GM21619 (cell line): ENCODE measurements around the gene MGAT4D.
"Not testable (repeated sequence)": the region's sequence is repeated elsewhere in the genome, so short reads cannot be mapped to it uniquely, and the experiment has no call there.

Experiments used
- ATAC-seq: cut with Tn5 transposase; IDR thresholded peaks from one replicate; pipeline ENCODE4 v1.9.1; 2021; ENCODE audit not compliant: unreplicated experiment

The MGAT4D gene

DNA sequence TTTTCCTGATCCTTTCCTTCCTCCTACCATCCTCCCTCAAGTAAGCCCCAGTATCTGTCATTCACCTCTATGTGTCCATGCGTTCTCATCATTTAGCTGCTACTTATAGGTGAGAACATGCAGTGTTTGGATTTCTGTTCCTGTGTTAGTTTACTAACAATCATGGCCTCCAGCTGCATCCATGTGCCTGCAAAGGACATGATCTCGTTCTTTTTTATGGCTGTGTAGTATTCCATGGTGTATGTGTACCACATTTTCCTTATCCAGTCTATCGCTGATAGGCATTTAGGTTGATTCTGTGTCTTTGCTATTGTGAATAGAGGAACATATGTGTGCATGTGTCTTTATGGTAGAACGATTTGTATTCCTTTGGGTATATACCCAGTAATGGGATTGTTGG lies 53.7 kb downstream of the MGAT4D start:
- not testable (repeated sequence) for ATAC-seq

DNA sequence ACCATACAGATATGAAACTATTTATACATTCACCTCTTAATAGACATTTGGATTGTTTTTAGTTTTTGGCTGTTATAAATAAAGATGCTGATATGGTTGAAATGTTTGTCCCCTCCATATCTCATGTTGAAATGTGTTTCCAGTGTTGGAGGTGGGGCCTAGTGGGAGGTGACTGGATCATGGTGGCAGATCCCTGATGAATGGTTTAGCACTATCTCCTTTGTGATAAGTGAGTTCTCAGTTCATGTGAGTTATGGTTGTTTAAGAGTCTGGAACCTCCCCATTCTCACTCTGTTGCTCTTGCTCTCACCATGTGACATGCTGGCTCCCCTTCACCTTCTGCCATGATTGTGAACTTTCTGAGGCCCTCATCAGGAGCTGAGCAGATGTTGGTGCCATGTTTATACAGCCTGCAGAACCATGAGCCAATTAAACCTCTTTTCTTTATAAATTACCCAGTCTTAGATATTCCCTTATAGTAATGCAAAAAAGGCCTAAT lies 58.4 kb downstream of the MGAT4D start:
- ATAC-seq = no peak

DNA sequence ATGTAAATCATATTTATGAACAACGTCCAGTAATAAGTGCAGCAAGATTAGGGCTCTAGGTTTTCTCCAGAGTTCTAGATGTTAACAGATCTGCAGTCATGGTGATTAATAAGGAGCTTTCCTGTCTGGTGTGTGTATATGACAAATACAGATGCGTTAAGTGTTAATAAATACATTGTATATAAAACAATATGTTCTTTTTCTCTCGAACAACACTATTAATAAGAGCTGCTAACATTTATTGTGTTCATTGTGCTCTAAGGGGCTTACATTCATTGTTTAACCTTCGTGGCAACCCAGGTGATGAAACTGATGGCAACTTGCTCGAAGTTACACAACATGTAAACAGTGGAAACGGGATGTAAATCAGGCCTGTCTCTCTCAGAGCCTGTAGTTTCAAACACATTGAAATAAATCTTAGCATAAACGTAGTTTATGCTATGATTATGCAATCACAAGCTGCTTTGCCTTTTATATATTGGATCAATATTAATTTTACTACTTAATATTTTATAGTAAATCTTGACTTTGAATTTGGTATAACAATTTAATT lies 70.1 kb downstream of the MGAT4D start:
- ATAC-seq = no peak

DNA sequence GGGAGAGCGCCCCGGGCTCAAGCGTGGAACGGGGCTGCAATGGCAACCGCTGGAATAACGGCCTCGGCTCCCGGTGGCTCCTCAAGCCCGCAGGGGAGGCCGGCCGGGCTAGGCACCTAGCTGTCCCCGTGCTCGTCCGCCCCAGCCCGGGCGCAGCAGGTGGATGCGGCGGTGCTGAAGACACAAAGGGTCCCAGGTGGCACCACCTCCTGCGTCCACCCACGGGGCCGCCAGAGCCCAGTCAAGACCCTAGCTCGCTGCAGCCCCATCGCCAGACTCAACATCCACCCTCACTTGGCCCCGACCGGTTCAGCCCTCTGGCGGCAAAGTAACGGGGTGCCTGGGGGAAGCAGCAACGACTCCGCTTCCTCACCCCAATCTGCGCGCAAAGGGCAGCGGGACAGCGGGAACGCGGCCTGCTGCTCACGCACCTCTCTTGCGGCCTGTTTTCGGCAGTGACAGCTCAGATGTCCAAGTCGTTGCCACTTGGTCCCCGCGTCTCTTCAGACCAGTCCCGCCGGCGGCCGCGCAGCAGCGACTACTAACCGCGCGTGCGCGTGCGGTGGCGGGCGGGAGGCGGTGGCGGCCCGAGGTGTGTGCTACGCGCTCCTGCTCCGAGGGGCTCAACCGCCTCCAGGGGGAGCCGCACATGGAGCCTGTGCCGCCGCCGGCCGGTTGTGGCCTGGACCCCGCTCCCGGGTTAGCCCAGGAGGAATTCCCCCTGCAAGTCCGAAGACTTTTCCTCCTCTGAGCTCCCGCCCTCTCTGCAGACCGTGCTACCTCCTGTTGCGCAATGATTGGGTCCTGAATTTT lies 70.8 kb downstream of the MGAT4D start, which contains the start of gene CLGN:
CLGN (minus strand) TSS at position 543 of the 813 bp plus-strand sequence. CDS start 14,570 bp downstream, outside the sequence.
- ATAC-seq = peak; percentile 86

DNA sequence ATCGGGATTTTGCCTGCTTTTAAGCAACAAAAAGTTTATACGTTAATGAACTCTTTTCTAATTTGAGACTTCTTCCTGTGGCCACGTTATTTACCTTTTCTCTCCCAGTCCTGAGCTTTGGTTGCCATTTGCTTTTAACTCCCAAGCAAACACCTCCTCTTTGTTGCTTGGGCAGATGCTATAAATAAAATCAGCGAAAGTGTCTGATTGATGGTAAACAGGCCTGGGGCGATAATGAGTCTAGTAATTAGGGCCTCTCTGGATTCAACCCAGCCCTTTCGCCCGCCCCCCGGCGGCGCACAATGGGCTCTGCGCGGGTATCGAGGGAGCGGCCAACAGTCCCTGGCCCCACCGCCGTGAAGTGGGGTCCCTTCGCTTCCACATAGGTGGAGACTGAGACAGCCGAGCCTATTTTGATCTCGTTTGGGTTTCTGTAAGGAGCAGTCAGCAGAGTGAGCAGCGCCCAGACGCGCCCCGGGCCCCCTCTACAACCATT lies 71.4 kb downstream of the MGAT4D start:
- ATAC-seq = peak; percentile 9

DNA sequence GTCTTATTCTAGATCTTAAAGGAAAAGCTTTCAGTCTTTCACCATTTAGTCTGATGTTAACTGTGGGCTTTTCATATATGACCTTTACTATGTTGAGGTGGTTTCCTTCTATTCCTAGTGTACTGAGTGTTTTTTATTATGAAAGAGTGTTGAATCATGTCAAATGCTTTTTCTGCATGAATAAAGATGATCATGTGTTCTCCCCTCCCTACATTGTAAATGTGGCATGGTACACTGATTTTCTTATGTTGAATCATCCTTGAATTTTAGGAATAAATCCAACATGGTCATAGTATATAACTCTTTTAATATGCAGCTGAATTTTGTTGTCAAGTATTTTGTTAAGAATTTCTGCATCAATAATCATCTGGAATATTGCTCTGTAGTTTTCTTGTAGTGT lies 75.0 kb downstream of the MGAT4D start:
- ATAC-seq = no peak

DNA sequence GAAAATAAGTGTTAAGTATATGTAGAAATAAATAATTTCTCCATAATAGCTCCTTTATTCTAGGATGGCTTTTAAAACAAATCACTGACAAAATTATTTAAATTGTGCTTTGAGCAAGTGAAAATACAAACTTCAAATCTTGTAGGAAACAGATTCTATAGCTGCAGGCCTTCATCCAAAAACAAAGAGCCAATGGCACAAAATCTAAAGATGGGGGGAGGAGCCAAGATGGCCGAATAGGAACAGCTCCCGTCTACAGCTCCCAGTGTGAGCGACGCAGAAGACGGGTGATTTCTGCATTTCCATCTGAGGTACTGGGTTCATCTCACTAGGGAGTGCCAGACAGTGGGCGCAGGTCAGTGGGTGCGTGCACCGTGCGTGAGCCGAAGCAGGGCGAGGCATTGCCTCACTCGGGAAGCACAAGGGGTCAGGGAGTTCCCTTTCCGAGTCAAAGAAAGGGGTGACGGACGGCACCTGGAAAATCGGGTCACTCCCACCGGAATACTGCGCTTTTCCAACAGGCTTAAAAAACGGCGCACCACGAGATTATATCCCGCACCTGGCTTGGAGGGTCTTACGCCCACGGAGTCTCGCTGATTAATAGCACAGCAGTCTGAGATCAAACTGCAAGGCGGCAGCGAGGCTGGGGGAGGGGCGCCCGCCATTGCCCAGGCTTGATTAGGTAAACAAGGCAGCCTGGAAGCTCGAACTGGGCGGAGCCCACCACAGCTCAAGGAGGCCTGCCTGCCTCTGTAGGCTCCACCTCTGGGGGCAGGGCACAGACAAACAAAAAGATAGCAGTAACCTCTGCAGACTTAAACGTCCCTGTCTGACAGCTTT lies 84.7 kb downstream of the MGAT4D start:
- ATAC-seq = not testable (repeated sequence)

DNA sequence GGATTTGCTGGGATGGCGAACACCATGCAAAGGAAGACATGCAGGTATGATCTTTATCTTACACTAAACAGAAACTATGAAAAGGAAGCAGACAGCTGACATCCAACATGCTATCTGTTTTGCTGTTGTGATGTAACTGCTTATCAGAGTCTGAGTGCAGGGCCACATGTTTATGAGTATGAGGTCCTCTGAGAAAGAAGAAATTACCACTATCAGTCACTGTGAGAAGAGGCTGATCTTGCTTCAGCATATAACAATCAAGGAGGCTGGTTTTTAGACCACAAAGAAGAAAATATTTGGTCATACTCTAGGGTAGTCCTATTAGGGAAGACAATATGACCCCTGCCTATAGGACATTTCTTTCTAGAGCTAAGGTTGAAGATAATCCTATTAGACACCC lies 89.1 kb downstream of the MGAT4D start:
- ATAC-seq = no peak

DNA sequence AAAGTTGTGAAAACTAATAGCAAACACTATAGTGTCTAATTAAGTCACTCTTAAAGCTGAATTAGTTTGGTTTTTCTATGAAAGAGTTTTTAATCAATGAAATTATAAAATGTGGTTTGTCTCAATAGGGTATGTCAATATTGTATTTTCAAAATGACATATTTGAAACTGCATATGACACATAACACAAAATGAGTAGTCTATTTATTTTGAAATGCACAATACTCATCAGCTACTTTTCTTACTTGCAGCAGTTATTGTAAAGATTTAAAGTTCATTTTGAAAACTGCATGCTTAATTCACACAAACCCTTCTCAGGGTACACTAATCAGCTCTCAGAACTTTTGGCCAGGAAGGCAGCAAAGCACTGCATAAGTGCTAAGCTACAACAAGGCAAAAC lies 91.8 kb downstream of the MGAT4D start:
- no peak for ATAC-seq

DNA sequence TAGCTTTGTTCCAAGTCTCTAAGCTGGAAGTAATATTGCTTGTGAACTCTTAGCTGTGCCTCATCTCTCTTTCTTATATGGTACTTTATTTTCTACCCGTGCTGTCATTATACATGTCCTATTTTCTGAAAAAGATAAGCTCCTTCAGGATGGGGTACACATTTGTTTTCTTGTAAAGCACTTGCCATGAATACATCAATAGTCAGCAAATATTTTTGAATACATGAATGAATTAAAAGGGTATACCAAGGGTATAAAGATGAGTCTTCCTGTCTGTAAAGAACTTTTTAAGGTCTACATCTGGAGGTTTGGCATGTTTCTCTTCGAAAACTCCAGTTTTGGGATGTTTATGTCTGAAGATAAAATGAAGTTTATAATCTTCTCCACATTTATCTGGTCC lies 98.0 kb downstream of the MGAT4D start:
- ATAC-seq = no peak

DNA sequence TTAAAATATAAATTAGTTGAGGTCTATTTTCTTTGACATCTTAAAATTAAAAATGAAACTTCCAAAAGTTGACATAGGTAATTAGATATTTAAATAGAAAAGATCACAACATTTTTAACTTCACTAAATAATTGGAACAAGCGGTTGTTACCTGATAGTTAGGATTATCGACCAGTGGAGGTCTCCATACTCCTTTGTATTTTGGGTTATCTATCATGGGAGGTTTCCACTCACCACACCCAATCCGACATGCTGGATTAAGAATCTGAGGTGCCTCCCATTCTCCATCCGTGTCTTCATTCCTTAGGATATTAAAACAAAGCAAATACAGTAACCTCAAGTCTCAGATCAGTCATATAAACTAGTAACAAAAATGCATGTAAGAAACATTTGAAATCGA lies 102.4 kb downstream of the MGAT4D start:
- ATAC-seq = no peak
